ENCODE data around the gene KATNB1. TPM values are rescaled to one million over a fixed set of nuclear protein-coding genes. Genes with fewer than 3 reads are reported as not detected.

Gene KATNB1
- total RNA-seq, 3 donors from 2014 or later = 15.5 to 20.9 (median 17.0) TPM

DNA sequence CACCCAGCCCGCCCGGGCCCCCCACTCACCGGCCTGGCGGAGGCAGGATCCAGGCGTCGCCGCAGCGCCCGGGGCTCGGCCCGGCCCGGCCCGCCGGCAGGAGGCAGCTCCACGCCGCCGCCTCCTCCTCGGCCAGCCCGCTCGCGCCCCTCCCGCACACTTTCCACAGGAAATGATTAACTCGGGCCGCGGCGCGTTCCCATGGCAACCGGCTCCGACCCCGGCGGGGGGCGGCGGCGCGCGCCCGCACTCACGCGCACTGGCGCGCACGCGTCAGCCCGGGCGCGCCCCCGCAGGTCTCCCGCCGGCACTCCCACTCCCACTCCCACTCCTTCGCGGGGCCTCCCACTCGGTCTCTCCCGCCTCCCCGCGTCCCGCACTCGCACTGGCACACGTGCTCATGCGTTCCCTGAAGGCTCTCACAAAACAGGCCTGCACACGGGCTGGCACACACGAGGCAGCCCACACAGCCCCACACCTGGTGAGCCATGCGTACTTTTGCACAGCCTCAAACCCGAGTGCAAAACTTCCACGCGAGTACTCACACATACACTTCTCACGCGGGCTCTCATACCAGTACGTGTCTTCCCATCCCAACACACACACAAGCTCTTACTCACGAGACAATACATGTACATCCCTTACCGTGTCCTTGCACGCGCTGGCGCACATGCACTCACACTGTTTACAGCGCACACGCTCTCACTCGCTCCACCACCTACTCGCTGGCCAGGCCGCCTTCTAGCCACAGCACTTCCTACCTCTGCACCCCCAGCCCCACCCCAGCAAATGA lies 67.0 kb downstream of the KATNB1 start, which contains the start of gene KIFC3:
Gene KIFC3 (minus strand): TSS at position 151 of the 793 bp plus-strand sequence. CDS start 4,248 bp downstream, outside the sequence.
- Histone ChIP-seq H3K27ac (peak within 1 kb of the TSS; percentile 84), H3K27me3 (no peaks in the 10 kb centered on the region), H3K4me1 (peaks cover 0 to 12% of the 10 kb centered on the region in 2 donors), H3K4me3 (peak within 1 kb of the TSS; percentile 57 to 72 (median 62)), H3K36me3 (no peaks in the 10 kb centered on the region), H3K9me3 (no peaks in the 10 kb centered on the region)
- no peak for DNase-seq (ENCODE audit: low spot score in 2 of 2)
- TF ChIP-seq POLR2A (IDR thresholded peaks at IDR 0.05) (no peak), POLR2AphosphoS5 (IDR thresholded peaks at IDR 0.05) (no peak)
- TF ChIP-seq, protein P1, sequence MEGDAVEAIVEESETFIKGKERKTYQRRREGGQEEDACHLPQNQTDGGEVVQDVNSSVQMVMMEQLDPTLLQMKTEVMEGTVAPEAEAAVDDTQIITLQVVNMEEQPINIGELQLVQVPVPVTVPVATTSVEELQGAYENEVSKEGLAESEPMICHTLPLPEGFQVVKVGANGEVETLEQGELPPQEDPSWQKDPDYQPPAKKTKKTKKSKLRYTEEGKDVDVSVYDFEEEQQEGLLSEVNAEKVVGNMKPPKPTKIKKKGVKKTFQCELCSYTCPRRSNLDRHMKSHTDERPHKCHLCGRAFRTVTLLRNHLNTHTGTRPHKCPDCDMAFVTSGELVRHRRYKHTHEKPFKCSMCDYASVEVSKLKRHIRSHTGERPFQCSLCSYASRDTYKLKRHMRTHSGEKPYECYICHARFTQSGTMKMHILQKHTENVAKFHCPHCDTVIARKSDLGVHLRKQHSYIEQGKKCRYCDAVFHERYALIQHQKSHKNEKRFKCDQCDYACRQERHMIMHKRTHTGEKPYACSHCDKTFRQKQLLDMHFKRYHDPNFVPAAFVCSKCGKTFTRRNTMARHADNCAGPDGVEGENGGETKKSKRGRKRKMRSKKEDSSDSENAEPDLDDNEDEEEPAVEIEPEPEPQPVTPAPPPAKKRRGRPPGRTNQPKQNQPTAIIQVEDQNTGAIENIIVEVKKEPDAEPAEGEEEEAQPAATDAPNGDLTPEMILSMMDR (IDR thresholded peaks at IDR 0.05) = no peak
- intact Hi-C loops (cut with DNase I; ENCODE audit: low total_unique reads) = no loop called here

DNA sequence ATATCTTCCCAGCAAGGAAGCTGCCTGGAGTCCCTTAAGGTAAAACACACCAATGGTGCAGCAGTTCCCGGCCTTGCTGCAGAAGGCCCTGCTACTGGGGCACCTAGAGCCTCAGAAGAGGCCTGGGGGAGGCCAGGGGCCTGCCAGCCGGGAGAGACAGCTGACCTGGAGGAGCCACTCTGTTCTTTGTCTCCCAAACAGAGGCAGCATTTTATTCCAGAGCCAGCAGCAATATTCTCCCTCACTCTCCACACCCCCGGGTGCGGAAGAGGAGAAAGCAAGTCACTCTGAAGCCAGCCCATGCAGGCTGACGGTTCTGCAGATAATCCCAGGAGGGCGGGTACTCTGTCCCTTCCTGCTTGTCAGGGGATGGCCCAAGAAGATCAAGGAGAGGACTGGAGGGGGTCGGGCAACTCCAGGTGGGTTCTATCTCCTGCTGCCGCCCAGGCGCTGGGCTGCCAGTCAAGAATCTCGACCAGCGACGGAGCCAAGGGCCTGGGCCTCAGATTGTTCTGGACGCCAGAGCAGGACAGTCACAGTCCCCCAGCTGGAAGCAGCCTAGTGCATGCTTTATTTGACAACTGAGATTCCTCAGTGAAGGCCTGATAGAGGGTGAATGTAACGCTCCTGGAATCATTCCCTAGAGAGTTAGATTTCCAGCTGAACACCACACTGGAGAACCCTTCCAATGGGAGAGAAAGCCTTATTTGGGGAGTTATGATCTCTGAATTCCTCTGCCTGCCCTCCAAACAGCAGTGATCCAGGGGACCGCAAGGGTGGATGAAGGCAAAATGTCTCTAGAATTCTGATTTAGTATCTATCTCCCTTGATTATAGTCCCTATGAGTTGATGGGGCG lies 67.8 kb downstream of the KATNB1 start:
- no peaks in the 10 kb centered on the region for H3K9me3 ChIP-seq
- intact Hi-C loops (cut with DNase I; ENCODE audit: low total_unique reads) = no loop called here
- no peaks in the 10 kb centered on the region for H3K27me3 ChIP-seq
- H3K27ac ChIP-seq = peak overlapping the region; percentile 84
- H3K4me1 ChIP-seq = peaks cover 0 to 12% of the 10 kb centered on the region in 2 donors
- DNase-seq (ENCODE audit: low spot score in 2 of 2) = no peak
- no peaks in the 10 kb centered on the region for H3K36me3 ChIP-seq
- TF ChIP-seq POLR2A (IDR thresholded peaks at IDR 0.05) = no peak
- no peak for TF ChIP-seq POLR2AphosphoS5 (IDR thresholded peaks at IDR 0.05)
- TF ChIP-seq, protein P1 (IDR thresholded peaks at IDR 0.05) = no peak
- H3K4me3 ChIP-seq = peak overlapping the region in 1 of 3 donors; percentile 72

DNA sequence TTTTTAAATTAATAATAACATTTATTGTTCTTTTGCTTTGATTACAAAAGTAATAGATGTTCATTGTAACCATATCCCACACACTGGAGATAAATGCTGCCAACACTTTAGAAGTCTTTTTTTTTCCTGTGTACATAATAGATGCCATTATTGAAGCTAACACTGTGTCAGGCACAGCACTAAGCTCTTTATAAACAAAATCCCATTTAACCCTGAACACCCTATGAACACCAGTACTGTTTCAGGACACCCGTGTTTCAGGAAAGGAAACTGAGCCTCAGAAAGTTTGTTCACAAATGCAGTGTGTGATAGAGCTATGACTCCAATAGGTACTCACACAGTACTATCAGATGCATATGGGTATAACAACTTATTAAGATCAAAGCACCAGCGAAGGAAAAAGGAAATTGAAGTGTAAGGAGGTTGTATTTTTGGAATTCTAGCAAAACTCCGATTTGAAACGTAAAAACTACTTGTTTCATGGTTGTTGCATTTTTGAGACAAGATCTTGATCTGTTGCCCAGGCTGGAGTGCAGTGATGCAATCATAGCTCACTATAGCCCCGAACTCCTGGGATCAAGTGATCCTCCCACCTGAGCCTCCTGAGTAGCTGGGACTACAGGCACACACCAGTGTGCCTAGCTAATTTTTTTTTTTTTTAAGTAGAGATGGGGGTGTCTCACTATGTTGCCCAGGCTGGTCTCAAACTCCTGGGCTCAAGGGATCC lies 68.7 kb downstream of the KATNB1 start:
- no peak for DNase-seq (ENCODE audit: low spot score in 2 of 2)
- no peak for TF ChIP-seq POLR2AphosphoS5 (IDR thresholded peaks at IDR 0.05)
- no peak for TF ChIP-seq POLR2A (IDR thresholded peaks at IDR 0.05)
- TF ChIP-seq, protein P1 (IDR thresholded peaks at IDR 0.05) = no peak
- Histone ChIP-seq H3K36me3 (no peaks in the 10 kb centered on the region), H3K27ac (peak overlapping the region in 1 of 2 donors; percentile 84), H3K27me3 (no peaks in the 10 kb centered on the region), H3K4me3 (no peak overlapping the region), H3K4me1 (peaks cover 0 to 12% of the 10 kb centered on the region in 2 donors), H3K9me3 (no peaks in the 10 kb centered on the region)
- intact Hi-C loops (cut with DNase I; ENCODE audit: low total_unique reads) = no loop called here

DNA sequence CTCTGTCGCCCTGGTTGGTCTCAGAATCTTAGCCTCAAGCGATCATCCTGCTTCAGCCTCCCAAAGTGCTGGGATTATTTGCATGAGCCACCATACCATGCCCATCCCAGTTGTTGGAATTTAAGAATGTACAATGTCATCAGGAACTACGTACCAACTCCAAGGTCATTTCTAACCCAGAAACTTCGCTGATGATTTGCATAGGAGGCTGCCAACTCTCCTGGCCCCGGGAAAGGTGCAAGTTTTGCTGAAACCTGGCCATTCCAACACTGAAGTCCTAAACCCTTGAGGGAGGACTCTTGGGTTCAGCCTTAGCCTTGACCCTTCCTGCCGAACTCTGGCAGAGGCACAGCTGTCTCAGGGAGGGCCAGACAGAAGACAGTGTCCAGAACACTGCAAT lies 69.6 kb downstream of the KATNB1 start:
- no peaks in the 10 kb centered on the region for H3K36me3 ChIP-seq

More for the DNA sequence above, 69.6 kb downstream of the KATNB1 start:
- H3K4me1 ChIP-seq = peaks cover 0 to 16% of the 10 kb centered on the region in 2 donors
- TF ChIP-seq POLR2AphosphoS5 (IDR thresholded peaks at IDR 0.05) (no peak), POLR2A (IDR thresholded peaks at IDR 0.05) (no peak)
- TF ChIP-seq, protein P1 (IDR thresholded peaks at IDR 0.05) = no peak
- no peak for DNase-seq (ENCODE audit: low spot score in 2 of 2)
- H3K4me3 ChIP-seq = no peak overlapping the region
- no peaks in the 10 kb centered on the region for H3K9me3 ChIP-seq
- H3K27ac ChIP-seq = no peak overlapping the region
- intact Hi-C loops (cut with DNase I; ENCODE audit: low total_unique reads) = no loop called here
- no peaks in the 10 kb centered on the region for H3K27me3 ChIP-seq

Other genes starting within 250 kb of the KATNB1 start
- gene DOK4, start 249.3 kb upstream of the KATNB1 start, total RNA-seq = 10 to 100 TPM; 13.1 to 20.3 (median 17.6) TPM
- gene CCDC102A, start 199.2 kb upstream of the KATNB1 start, total RNA-seq = 10 to 100 TPM in 2 of 3 donors, 1 to 10 TPM in 1; 6.7 to 15.1 (median 12.1) TPM
- 1 to 10 TPM in 1 of 3 donors, under 1 TPM in 1, not detected in 1; 0.66 to 1.0 TPM for gene ADGRG5, start 193.1 kb upstream of the KATNB1 start, total RNA-seq
- gene ADGRG1, start 107.1 kb upstream of the KATNB1 start, total RNA-seq = 10 to 100 TPM in 2 of 3 donors, 1 to 10 TPM in 1; 9.4 to 54.1 (median 34.0) TPM
- gene ADGRG3, start 67.5 kb upstream of the KATNB1 start, total RNA-seq = 1 to 10 TPM in 2 of 3 donors, under 1 TPM in 1; 0.64 to 5.2 (median 1.6) TPM
- 1 to 10 TPM in 1 of 3 donors, not detected in 2; 1.5 TPM for gene DRC7, start 41.0 kb upstream of the KATNB1 start, total RNA-seq
- 10 to 100 TPM; 15.7 to 36.1 (median 35.1) TPM for gene KIFC3, start 66.7 kb downstream of the KATNB1 start, total RNA-seq
- not detected for gene CNGB1, start 235.4 kb downstream of the KATNB1 start, total RNA-seq

Measured in breast epithelium (tissue), 4 donors.